Measurements from ENCODE around the gene AKT3.
A peak's percentile ranks its signal among the peaks of the same experiment; 100 is the strongest.

The AKT3 gene

GRCh38 chr1:243748706-243749283 lies 101.2 kb downstream of the AKT3 start:
- no peaks in the 10 kb centered on the region for H3K4me1 ChIP-seq (ENCODE audit: insufficient read depth, low read length, poor library complexity, severe bottlenecking)
- no peak overlapping the region for H2AFZ ChIP-seq (ENCODE audit: low read length)
- H3F3A ChIP-seq (ENCODE audit: low read depth), result no peaks in the 10 kb centered on the region
- no peak overlapping the region for H3K4me3 ChIP-seq (ENCODE audit: low read length, poor library complexity, severe bottlenecking)
- H3K36me3 ChIP-seq (ENCODE audit: insufficient read depth, low read length), result no peaks in the 10 kb centered on the region
- no peaks in the 10 kb centered on the region for H3K79me2 ChIP-seq (ENCODE audit: insufficient read depth, low read length)
- no peaks in the 10 kb centered on the region for H3K9me2 ChIP-seq (replicated peaks; ENCODE audit: low read depth, low read length)
- no peaks in the 10 kb centered on the region for H3K9me3 ChIP-seq (ENCODE audit: insufficient read depth, low read depth, low read length)
- H3K4me2 ChIP-seq (ENCODE audit: low read depth, low read length, poor library complexity, severe bottlenecking), result no peak overlapping the region
- H3K9ac ChIP-seq (ENCODE audit: low read depth, low read length, poor library complexity, severe bottlenecking), result no peak overlapping the region
- H4K20me1 ChIP-seq (ENCODE audit: insufficient read depth, low read length, poor library complexity, severe bottlenecking), result no peaks in the 10 kb centered on the region
- H3K27me3 ChIP-seq (ENCODE audit: insufficient read depth, low read length, poor library complexity, severe bottlenecking), result no peaks in the 10 kb centered on the region
- TF ChIP-seq EZH2phosphoT487 (IDR thresholded peaks at IDR 0.05; ENCODE audit: borderline replicate concordance), result no peak
- peak; percentile 78 for TF ChIP-seq CTCF (conservative IDR thresholded peaks at IDR 0.05; ENCODE audit: low read length)

- no peaks in the 10 kb centered on the region for H3K79me2 ChIP-seq (ENCODE audit: insufficient read depth, low read length)
- H3F3A ChIP-seq (ENCODE audit: low read depth), result no peaks in the 10 kb centered on the region
- no peaks in the 10 kb centered on the region for H3K36me3 ChIP-seq (ENCODE audit: insufficient read depth, low read length)
- H3K4me2 ChIP-seq (ENCODE audit: low read depth, low read length, poor library complexity, severe bottlenecking), result no peak overlapping the region
- TF ChIP-seq CTCF (conservative IDR thresholded peaks at IDR 0.05; ENCODE audit: low read length) (no peak), EZH2phosphoT487 (IDR thresholded peaks at IDR 0.05; ENCODE audit: borderline replicate concordance) (no peak)
- H2AFZ ChIP-seq (ENCODE audit: low read length), result no peak overlapping the region
- no peak overlapping the region for H3K9ac ChIP-seq (ENCODE audit: low read depth, low read length, poor library complexity, severe bottlenecking)
- no peaks in the 10 kb centered on the region for H4K20me1 ChIP-seq (ENCODE audit: insufficient read depth, low read length, poor library complexity, severe bottlenecking)
- H3K9me3 ChIP-seq (ENCODE audit: insufficient read depth, low read depth, low read length), result no peaks in the 10 kb centered on the region
- H3K4me3 ChIP-seq (ENCODE audit: low read length, poor library complexity, severe bottlenecking), result no peak overlapping the region
- H3K9me2 ChIP-seq (replicated peaks; ENCODE audit: low read depth, low read length), result no peaks in the 10 kb centered on the region
- H3K4me1 ChIP-seq (ENCODE audit: insufficient read depth, low read length, poor library complexity, severe bottlenecking), result no peaks in the 10 kb centered on the region
- H3K27me3 ChIP-seq (ENCODE audit: insufficient read depth, low read length, poor library complexity, severe bottlenecking), result no peaks in the 10 kb centered on the region
Measured at GRCh38 chr1:243748227-243748626, 101.8 kb downstream of the AKT3 start.

- TF ChIP-seq EZH2phosphoT487 (IDR thresholded peaks at IDR 0.05; ENCODE audit: borderline replicate concordance), result no peak
- no peak for TF ChIP-seq CTCF (conservative IDR thresholded peaks at IDR 0.05; ENCODE audit: low read length)
- Histone ChIP-seq H3K9ac (ENCODE audit: low read depth, low read length, poor library complexity, severe bottlenecking) (no peak overlapping the region), H3K4me1 (ENCODE audit: insufficient read depth, low read length, poor library complexity, severe bottlenecking) (no peaks in the 10 kb centered on the region), H3F3A (ENCODE audit: low read depth) (no peaks in the 10 kb centered on the region), H3K4me3 (ENCODE audit: low read length, poor library complexity, severe bottlenecking) (no peak overlapping the region), H3K9me2 (replicated peaks; ENCODE audit: low read depth, low read length) (no peaks in the 10 kb centered on the region), H3K36me3 (ENCODE audit: insufficient read depth, low read length) (no peaks in the 10 kb centered on the region), H3K27me3 (ENCODE audit: insufficient read depth, low read length, poor library complexity, severe bottlenecking) (no peaks in the 10 kb centered on the region), H3K4me2 (ENCODE audit: low read depth, low read length, poor library complexity, severe bottlenecking) (no peak overlapping the region), H4K20me1 (ENCODE audit: insufficient read depth, low read length, poor library complexity, severe bottlenecking) (no peaks in the 10 kb centered on the region), H2AFZ (ENCODE audit: low read length) (no peak overlapping the region), H3K79me2 (ENCODE audit: insufficient read depth, low read length) (no peaks in the 10 kb centered on the region), H3K9me3 (ENCODE audit: insufficient read depth, low read depth, low read length) (no peaks in the 10 kb centered on the region)
Measured at GRCh38 chr1:243746751-243747150, 103.3 kb downstream of the AKT3 start.
